ENCODE data around the gene TSSC4. TPM values are rescaled to one million over a fixed set of nuclear protein-coding genes. Genes with fewer than 3 reads are reported as not detected.

The TSSC4 gene
- total RNA-seq, 1 donor from 2014 or later: 38.8 TPM

DNA sequence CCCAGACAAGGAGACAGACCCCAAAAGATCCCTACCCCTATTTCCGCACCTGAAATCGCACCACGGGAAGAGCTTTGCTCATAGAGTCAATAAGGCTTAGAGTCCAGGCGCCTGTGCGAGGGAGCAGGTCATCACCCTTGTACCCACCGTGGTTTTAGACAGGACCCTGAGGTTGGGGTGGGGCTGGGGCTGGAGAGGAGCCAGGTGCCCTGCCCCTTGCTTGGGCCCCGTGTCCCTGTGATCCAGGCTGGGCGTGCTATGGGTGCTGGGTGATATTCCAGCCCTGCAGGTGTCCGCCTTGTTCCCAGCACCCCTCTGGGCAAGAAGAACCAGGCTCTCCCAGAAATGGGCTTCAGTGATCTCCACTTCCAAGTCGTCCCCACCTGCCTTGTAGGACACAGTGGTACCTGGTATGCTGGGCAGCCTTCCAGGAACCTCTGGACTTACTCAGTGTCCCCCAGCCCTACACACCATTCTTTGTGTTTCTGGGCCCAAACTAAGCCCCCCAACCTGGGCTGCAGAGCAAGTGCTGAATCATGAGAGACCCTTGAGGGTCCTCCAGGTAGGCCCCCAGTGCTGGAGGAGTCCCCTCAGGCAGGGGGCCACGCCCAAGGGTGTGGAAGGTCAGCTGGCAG is 18.9 kb upstream of the TSSC4 start:
- H3K4me1 ChIP-seq: peaks cover 72% of the 10 kb centered on the region
- H3K27me3 ChIP-seq (ENCODE audit: low read depth): no peaks in the 10 kb centered on the region
- DNase-seq (peak; percentile 51), ATAC-seq (no peak)
- H3K4me3 ChIP-seq: peak overlapping the region; percentile 48
- no peaks in the 10 kb centered on the region for H3K9me3 ChIP-seq
- peaks cover 14% of the 10 kb centered on the region for H3K36me3 ChIP-seq
- intact Hi-C loops (cut with DNase I): no loop called here
- H3K27ac ChIP-seq: peak overlapping the region; percentile 99
- TF ChIP-seq, protein P1, sequence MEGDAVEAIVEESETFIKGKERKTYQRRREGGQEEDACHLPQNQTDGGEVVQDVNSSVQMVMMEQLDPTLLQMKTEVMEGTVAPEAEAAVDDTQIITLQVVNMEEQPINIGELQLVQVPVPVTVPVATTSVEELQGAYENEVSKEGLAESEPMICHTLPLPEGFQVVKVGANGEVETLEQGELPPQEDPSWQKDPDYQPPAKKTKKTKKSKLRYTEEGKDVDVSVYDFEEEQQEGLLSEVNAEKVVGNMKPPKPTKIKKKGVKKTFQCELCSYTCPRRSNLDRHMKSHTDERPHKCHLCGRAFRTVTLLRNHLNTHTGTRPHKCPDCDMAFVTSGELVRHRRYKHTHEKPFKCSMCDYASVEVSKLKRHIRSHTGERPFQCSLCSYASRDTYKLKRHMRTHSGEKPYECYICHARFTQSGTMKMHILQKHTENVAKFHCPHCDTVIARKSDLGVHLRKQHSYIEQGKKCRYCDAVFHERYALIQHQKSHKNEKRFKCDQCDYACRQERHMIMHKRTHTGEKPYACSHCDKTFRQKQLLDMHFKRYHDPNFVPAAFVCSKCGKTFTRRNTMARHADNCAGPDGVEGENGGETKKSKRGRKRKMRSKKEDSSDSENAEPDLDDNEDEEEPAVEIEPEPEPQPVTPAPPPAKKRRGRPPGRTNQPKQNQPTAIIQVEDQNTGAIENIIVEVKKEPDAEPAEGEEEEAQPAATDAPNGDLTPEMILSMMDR (IDR thresholded peaks at IDR 0.05): no peak

DNA sequence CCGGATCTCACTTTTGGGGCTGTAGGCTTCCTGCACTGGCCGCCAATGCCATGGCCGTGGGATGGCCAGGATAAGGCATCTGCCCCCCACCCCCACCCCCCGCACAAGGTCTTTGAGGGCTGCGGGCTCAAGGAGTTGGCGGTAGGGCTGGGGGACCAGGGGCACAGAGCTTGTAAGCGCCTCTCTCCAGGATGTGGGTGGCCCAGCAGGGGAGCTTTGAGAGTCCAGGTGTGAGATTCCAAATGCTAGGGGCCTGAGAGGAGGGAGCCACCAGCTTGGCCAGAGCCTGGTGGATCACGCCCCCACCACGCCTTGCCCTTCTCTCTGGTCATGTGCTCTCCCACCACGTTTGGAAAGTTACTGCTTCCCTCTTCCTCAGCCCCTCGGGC is 18.4 kb upstream of the TSSC4 start:
- Histone ChIP-seq H3K9me3 (no peaks in the 10 kb centered on the region), H3K4me1 (peaks cover 73% of the 10 kb centered on the region), H3K36me3 (peaks cover 14% of the 10 kb centered on the region), H3K27me3 (ENCODE audit: low read depth) (no peaks in the 10 kb centered on the region), H3K4me3 (no peak overlapping the region), H3K27ac (peak overlapping the region; percentile 99)
- DNase-seq (no peak), ATAC-seq (no peak)
- intact Hi-C loops (cut with DNase I): no loop called here
- TF ChIP-seq, protein P1 (IDR thresholded peaks at IDR 0.05): no peak

DNA sequence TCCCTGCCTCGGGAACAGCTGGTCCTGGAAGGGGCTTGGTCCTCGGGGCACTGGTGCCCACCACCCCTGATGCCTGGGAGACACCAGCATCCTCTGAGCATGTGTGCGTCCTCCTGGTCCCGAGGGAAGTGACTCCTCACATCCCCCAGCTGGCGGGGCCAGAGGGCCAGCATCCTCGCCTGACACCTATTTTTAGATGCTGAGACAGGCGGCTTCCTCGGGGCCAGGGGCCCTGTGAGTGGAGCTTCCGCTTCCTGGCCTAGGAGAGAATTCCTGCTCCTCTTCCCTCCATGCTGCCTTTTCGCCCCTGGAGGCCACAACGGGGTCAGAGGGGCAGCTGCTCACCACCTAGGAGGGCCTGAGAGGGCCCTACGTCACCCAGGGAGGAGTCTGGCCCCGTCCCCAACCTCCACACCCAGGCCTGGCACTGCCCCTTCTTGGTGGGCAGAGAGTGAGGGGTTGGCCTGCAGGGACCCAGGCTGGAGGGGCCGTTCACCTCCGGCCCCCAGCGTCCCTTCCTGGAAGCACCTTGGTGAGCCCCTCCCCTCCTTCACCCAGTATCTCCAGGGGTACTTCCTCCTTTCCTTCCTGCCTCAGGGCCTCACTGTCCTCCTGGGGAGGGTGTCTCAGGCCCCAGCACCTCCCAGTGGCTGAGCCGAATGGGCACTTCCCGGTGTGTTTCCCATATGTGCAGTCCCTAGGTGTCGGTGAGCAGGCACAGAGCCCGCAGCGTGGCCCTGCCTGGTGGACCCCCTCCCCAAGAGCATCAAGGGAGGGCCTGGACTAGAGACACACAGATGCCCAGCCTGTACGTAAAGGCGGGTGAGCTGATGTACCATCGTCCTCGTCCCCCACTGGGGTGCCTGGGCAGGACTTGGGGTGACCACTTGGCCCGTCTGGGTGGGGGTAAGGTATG is 17.4 kb upstream of the TSSC4 start:
- intact Hi-C loops (cut with DNase I): no loop called here
- Histone ChIP-seq H3K36me3 (peaks cover 14% of the 10 kb centered on the region), H3K4me1 (peaks cover 83% of the 10 kb centered on the region), H3K27ac (peak overlapping the region; percentile 99), H3K9me3 (no peaks in the 10 kb centered on the region), H3K27me3 (ENCODE audit: low read depth) (no peaks in the 10 kb centered on the region), H3K4me3 (peak overlapping the region; percentile 13)
- ATAC-seq (peak; percentile 1 to 9), DNase-seq (no peak)
- TF ChIP-seq, protein P1 (IDR thresholded peaks at IDR 0.05): peak; percentile 16

DNA sequence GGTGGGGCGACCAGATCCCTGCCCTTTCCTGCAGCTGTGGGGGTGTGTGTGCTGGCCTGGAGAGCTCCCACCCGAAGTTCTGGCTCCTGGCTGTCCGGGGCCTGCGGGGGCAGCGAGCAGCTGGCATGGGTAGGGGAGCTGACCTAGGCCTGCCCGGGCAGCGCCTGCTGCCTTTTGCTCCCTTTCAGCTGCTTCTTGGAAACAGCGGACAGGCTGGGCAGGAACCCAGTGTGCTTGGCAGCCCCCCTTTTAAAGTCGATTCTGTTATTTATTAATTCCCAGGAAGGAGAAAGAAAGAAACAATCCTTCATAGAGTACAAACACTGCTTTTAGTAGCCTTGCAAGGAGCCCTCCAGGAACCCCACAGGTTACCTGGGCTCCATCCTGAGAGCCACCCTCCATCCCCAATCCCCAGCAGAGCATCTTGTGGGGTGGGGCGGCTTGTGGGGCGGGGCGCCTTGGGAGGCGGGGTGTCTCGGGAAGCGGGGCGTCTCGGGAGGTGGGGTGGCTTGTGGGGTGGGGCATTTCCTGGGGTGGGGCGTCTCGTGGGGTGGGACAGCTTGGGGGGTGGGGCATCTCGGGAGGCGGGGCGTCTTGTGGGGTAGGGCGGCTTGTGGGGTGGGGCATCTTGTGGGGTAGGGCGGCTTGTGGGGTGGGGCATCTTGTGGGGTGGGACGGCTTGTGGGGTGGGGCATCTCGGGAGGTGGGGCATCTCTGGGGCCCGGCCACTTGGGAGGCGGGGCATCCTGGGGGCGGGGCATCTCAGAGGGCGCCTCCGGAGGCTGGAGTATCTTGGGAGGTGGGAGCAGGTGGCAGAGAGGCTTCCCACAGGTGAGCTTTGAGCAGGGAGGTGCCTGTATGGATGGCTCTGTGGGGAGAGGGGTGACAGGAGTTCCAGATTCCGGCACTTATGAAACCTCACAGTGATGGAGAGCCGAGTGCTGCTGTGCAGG is 16.4 kb upstream of the TSSC4 start:
- no peak for DNase-seq
- Histone ChIP-seq H3K27me3 (ENCODE audit: low read depth) (no peaks in the 10 kb centered on the region), H3K4me1 (peaks cover 93% of the 10 kb centered on the region), H3K36me3 (peaks cover 21% of the 10 kb centered on the region), H3K9me3 (no peaks in the 10 kb centered on the region), H3K4me3 (peak overlapping the region; percentile 1), H3K27ac (peak overlapping the region; percentile 99)
- intact Hi-C loops (cut with DNase I): no loop called here
- TF ChIP-seq, protein P1 (IDR thresholded peaks at IDR 0.05): no peak
- no peak for ATAC-seq

Data from lower lobe of right lung (tissue), 2 donors.